B cell (primary cell): Measurements from ENCODE around the gene HMSD. TPM values are rescaled to one million over a fixed set of nuclear protein-coding genes. Genes with fewer than 3 reads are reported as not detected.

Experiments used
- ATAC-seq: fragments of 200-7000 bp; cut with Tn5 transposase; one replicate; pipeline ENCODE4 v1.10.0; 2021; ENCODE audit warnings: low read depth, mild to moderate bottlenecking, moderate number of reproducible peaks, moderate library complexity
- CTCF ChIA-PET: fragments of 350-600 bp; sonication (Branson Sonifier 250); formaldehyde crosslinking; loops from one replicate; lab custom pipeline; 2021; ENCODE audit warnings: antibody characterized with exemption, inconsistent platforms; lab: Charles Lee
- POLR2A ChIA-PET: fragments of 350-600 bp; sonication (Branson Sonifier 250); formaldehyde crosslinking; loops from one replicate; lab custom pipeline; 2021; ENCODE audit warnings: antibody characterized with exemption; lab: Charles Lee
- DNase-seq: peaks from one replicate; pipeline ENCODE4 v3.0.0; 2013
- H2AFZ ChIP-seq: 2 replicates; pipeline ENCODE4 v1.6.1; 2012; ENCODE audit warnings: mild to moderate bottlenecking, low read depth, low read length; ENCODE audit not compliant: insufficient read depth, poor library complexity, severe bottlenecking
- H3K27ac ChIP-seq, 2 donors: 1 replicate in 1 of 2; 2 replicates in 1 of 2; pipeline ENCODE4 v1.5.1; 2012 to 2013; ENCODE audit warnings: low read length in 2 of 2, mild to moderate bottlenecking in 2 of 2, moderate library complexity in 1 of 2
- H3K27me3 ChIP-seq, 4 experiments: fragments of 200-600 bp in 1 of 4; sonication (generic) in 1 of 4; replicated peaks in 1 of 4; 1 replicate in 2 of 4; 2 replicates in 2 of 4; pipeline versions ENCODE4 v1.6.1 to v1.7.0; 2013 to 2016; ENCODE audit warnings: low read length in 3 of 4, mild to moderate bottlenecking in 2 of 4, mixed read lengths in 1 of 4, moderate library complexity in 1 of 4; ENCODE audit not compliant: insufficient read depth in 4 of 4, control insufficient read depth in 3 of 4; ENCODE audit errors: control extremely low read depth in 1 of 4
- H3K36me3 ChIP-seq, 2 experiments: replicated peaks in 1 of 2; 1 replicate in 1 of 2; 2 replicates in 1 of 2; pipeline versions ENCODE4 v1.6.1 to v1.7.1; 2013; ENCODE audit warnings: low read length in 1 of 2; ENCODE audit not compliant: insufficient read depth in 2 of 2, control insufficient read depth in 1 of 2; ENCODE audit errors: control extremely low read depth in 1 of 2, extremely low read depth in 1 of 2
- H3K4me1 ChIP-seq, 2 donors: fragments of 200-600 bp in 1 of 2; sonication (generic) in 1 of 2; 1 replicate in 1 of 2; 2 replicates in 1 of 2; pipeline versions ENCODE4 v1.5.1 to v1.6.1; 2013 to 2017; ENCODE audit warnings: low read length in 2 of 2; ENCODE audit not compliant: control insufficient read depth in 2 of 2, insufficient read depth in 2 of 2
- H3K4me2 ChIP-seq: replicated peaks from 2 replicates; pipeline ENCODE3; 2012; ENCODE audit warnings: mild to moderate bottlenecking, low read depth, low read length; ENCODE audit not compliant: poor library complexity, severe bottlenecking
- H3K4me3 ChIP-seq, 5 experiments: fragments of 200-600 bp in 1 of 5; sonication (generic) in 1 of 5; 1 replicate in 3 of 5; 2 replicates in 2 of 5; pipeline versions ENCODE4 v1.5.1 to v1.7.0; 2011 to 2016; ENCODE audit warnings: low read length in 4 of 5, mild to moderate bottlenecking in 4 of 5, low read depth in 2 of 5, control low read depth in 1 of 5, moderate library complexity in 1 of 5; ENCODE audit not compliant: insufficient read depth in 1 of 5; ENCODE audit errors: control extremely low read depth in 1 of 5, extremely low read depth in 1 of 5
- H3K79me2 ChIP-seq: fragments of 200-600 bp; sonication (generic); one replicate; pipeline ENCODE4 v1.6.0; 2016; ENCODE audit warnings: low read length; ENCODE audit not compliant: control insufficient read depth, insufficient read depth
- H3K9ac ChIP-seq: fragments of 200-600 bp; sonication (generic); 2 replicates; pipeline ENCODE4 v1.6.1; 2017; ENCODE audit warnings: mild to moderate bottlenecking, low read length, moderate library complexity
- H3K9me3 ChIP-seq, 3 donors: one replicate each; pipeline versions ENCODE4 v1.6.1 to v1.7.1; 2013; ENCODE audit warnings: low read length in 2 of 3; ENCODE audit not compliant: control insufficient read depth in 2 of 3, insufficient read depth in 1 of 3; ENCODE audit errors: control extremely low read depth in 1 of 3
- H4K20me1 ChIP-seq: 2 replicates; pipeline ENCODE4 v1.6.0; 2012; ENCODE audit warnings: mild to moderate bottlenecking, low read length; ENCODE audit not compliant: insufficient read depth, control insufficient read depth, poor library complexity, severe bottlenecking
- H3K27ac Mint-ChIP-seq: one replicate; pipeline ENCODE4 v1.8.0; 2021; ENCODE audit warnings: mixed read lengths
- H3K27me3 Mint-ChIP-seq: one replicate; pipeline ENCODE4 v1.8.0; 2021; ENCODE audit warnings: mixed read lengths
- H3K4me1 Mint-ChIP-seq: one replicate; pipeline ENCODE4 v1.8.0; 2021; ENCODE audit warnings: mixed read lengths
- H3K4me3 Mint-ChIP-seq: one replicate; pipeline ENCODE4 v1.8.0; 2021; ENCODE audit warnings: mixed read lengths
- H3K9me3 Mint-ChIP-seq: one replicate; pipeline ENCODE4 v1.8.0; 2022; ENCODE audit warnings: mixed read lengths; ENCODE audit not compliant: insufficient read depth
- CTCF ChIP-seq: fragments of 200-600 bp; IDR thresholded peaks from one replicate; pipeline ENCODE4 v1.8.0; 2022; ENCODE audit warnings: antibody characterized with exemption, mild to moderate bottlenecking
- EZH2 ChIP-seq: IDR thresholded peaks from 2 replicates; pipeline ENCODE4 v1.6.1; 2012; ENCODE audit warnings: borderline replicate concordance, low read depth, mild to moderate bottlenecking, moderate library complexity, low read length; ENCODE audit not compliant: insufficient read depth, poor library complexity, severe bottlenecking
- WGBS: methylation state at CpG from one replicate; pipeline ENCODE4 v1.1.5; 2013; ENCODE audit warnings: missing lambda C conversion rate; ENCODE audit not compliant: insufficient coverage; 5-methylcytosine and 5-hydroxymethylcytosine counted together
- intact Hi-C: fragments of 100-400 bp; cut with micrococcal nuclease; formaldehyde crosslinking; loops from one replicate; pipeline ENCODE4 v1.10.0; 2022
- polyA plus RNA-seq: library from polyadenylated mRNA; depleted of rRNA; stranded (reverse); fragments of >200 nt; gene quantifications from 2 replicates; pipeline ENCODE4 v1.2.3, GENCODE V29; 2012
- total RNA-seq, 2 donors: library from RNA; stranded (reverse); fragments of 120-200 nt in 1 of 2; gene quantifications; 1 replicate in 1 of 2; 2 replicates in 1 of 2; pipeline versions ENCODE4 v1.2.3 to v1.2.4, GENCODE V29; 2013 to 2022

Gene HMSD
- total and polyA plus RNA-seq, 2 donors (not counting 1 experiment from before 2014, with no cell fraction given): 0.04 TPM; not detected in 1

- H3K4me2 ChIP-seq: no peak overlapping the region
- H3K4me1 Mint-ChIP-seq: no peaks in the 10 kb centered on the region
- ChIA-PET CTCF (interaction anchor here (0.7 to 1.3 kb wide), 2 partner anchors 23 to 24 kb away, joined by 3 to 5 read pairs; no protein-coding TSS in a partner anchor), POLR2A (no interaction called here)
- H3K9me3 ChIP-seq: no peaks in the 10 kb centered on the region
- H3K27me3 ChIP-seq: no peaks in the 10 kb centered on the region
- H3K9me3 Mint-ChIP-seq: no peaks in the 10 kb centered on the region
- WGBS: 100% methylated on average over 1 of the region's 2 CpGs
- TF ChIP-seq CTCF (no peak), EZH2 (no peak)
- H4K20me1 ChIP-seq: no peaks in the 10 kb centered on the region
- no peaks in the 10 kb centered on the region for H3K79me2 ChIP-seq
- H3K27ac ChIP-seq: no peak overlapping the region
- H3K4me3 ChIP-seq: no peak overlapping the region
- H3K9ac ChIP-seq: no peak overlapping the region
- no peaks in the 10 kb centered on the region for H3K27me3 Mint-ChIP-seq
- DNase-seq: no peak
- no peak for ATAC-seq
- peaks cover 0 to 43% of the 10 kb centered on the region in 2 experiments for H3K36me3 ChIP-seq
- H3K27ac Mint-ChIP-seq: no peak overlapping the region
- no peak overlapping the region for H3K4me3 Mint-ChIP-seq
- no peaks in the 10 kb centered on the region for H3K4me1 ChIP-seq
- intact Hi-C loops: no loop called here
- H2AFZ ChIP-seq: no peak overlapping the region
These were observed 38.6 kb downstream of the HMSD start for GRCh38 chr18:63987743-63988142.

- TF ChIP-seq CTCF (no peak), EZH2 (no peak)
- Histone ChIP-seq H3K9ac (no peak overlapping the region), H3K79me2 (no peaks in the 10 kb centered on the region), H3K4me3 (no peak overlapping the region), H3K4me2 (no peak overlapping the region), H3K9me3 (peaks cover 7 to 21% (median 21%) of the 10 kb centered on the region in 3 donors), H3K27ac (no peak overlapping the region), H3K27me3 (no peaks in the 10 kb centered on the region), H4K20me1 (no peaks in the 10 kb centered on the region), H3K36me3 (peaks cover 0 to 3% of the 10 kb centered on the region in 2 experiments), H2AFZ (no peak overlapping the region), H3K4me1 (no peaks in the 10 kb centered on the region)
- Mint-ChIP-seq H3K27me3 (no peaks in the 10 kb centered on the region), H3K9me3 (peaks cover 5% of the 10 kb centered on the region), H3K4me3 (no peak overlapping the region), H3K4me1 (no peaks in the 10 kb centered on the region), H3K27ac (no peak overlapping the region)
- ChIA-PET CTCF (interaction anchor here (0.8 to 1.2 kb wide), 3 partner anchors 17 to 474 kb away, joined by 3 to 6 read pairs (median 6); no protein-coding TSS in a partner anchor), POLR2A (no interaction called here)
- DNase-seq (no peak), ATAC-seq (no peak)
- intact Hi-C loops: no loop called here
- WGBS: 96% methylated on average over 5 of the region's 7 CpGs
These were observed 43.6 kb downstream of the HMSD start for GRCh38 chr18:63992751-63993150.
